ENCODE results near the gene LSM11. TPM values are rescaled to one million over a fixed set of nuclear protein-coding genes. Genes with fewer than 3 reads are reported as not detected.

Gene LSM11
- total RNA-seq, 8 experiments from 2014 or later = 2.0 to 22.2 (median 11.4) TPM

GRCh38 chr5:157761690-157762621 is 18.4 kb downstream of the LSM11 start:
- Histone ChIP-seq H3K4me1 (replicated peaks in 1 of 2) (peaks cover 10 to 17% of the 10 kb centered on the region in 2 donors), H3K27ac (no peak overlapping the region), H3K4me3 (no peak overlapping the region)
- in situ Hi-C loops (cut with MboI; ENCODE audit: low pct_unique_long_range_greater_than_20kb in 2 of 9, low sequenced_read_pairs in 9 of 9, unreplicated experiment in 9 of 9) = loop anchor here in 4 of 9 experiments (25.0 kb wide), 2 partner anchors 1350 to 1375 kb away; no protein-coding TSS in a partner anchor
- 8 to 100% (median 39%) methylated on average over 2 to 10 of the region's 10 CpGs for WGBS, 10 experiments
- ATAC-seq (replicated peaks in 6 of 8) = peak; percentile 95 to 99 (median 98)

GRCh38 chr5:157764531-157764930 is 21.0 kb downstream of the LSM11 start:
- no peak overlapping the region for H3K27ac ChIP-seq
- H3K4me1 ChIP-seq (replicated peaks in 1 of 2) = peaks cover 10 to 17% of the 10 kb centered on the region in 2 donors
- no peak overlapping the region for H3K4me3 ChIP-seq
- 53 to 100% (median 86%) methylated on average over 1 to 4 of the region's 6 CpGs; no CpG with 5 or more reads in 3 of the 10 experiments for WGBS, 10 experiments
- in situ Hi-C loops (cut with MboI; ENCODE audit: low pct_unique_long_range_greater_than_20kb in 2 of 9, low sequenced_read_pairs in 9 of 9, unreplicated experiment in 9 of 9) = loop anchor here in 4 of 9 experiments (25.0 kb wide), 2 partner anchors 1348 to 1373 kb away; no protein-coding TSS in a partner anchor
- no peak for ATAC-seq (replicated peaks in 6 of 8)

GRCh38 chr5:157766442-157766841 is 22.9 kb downstream of the LSM11 start:
- in situ Hi-C loops (cut with MboI; ENCODE audit: low pct_unique_long_range_greater_than_20kb in 2 of 9, low sequenced_read_pairs in 9 of 9, unreplicated experiment in 9 of 9) = loop anchor here in 4 of 9 experiments (25.0 kb wide), 2 partner anchors 1346 to 1371 kb away; no protein-coding TSS in a partner anchor
- ATAC-seq (replicated peaks in 6 of 8) = no peak
- H3K4me1 ChIP-seq (replicated peaks in 1 of 2) = peaks cover 10 to 17% of the 10 kb centered on the region in 2 donors
- no peak overlapping the region for H3K27ac ChIP-seq
- H3K4me3 ChIP-seq = no peak overlapping the region
- 84 to 100% (median 100%) methylated on average over 1 to 6 of the region's 7 CpGs; no CpG with 5 or more reads in 1 of the 10 experiments for WGBS, 10 experiments

- Histone ChIP-seq H3K4me1 (replicated peaks in 1 of 2) (peaks cover 10 to 17% of the 10 kb centered on the region in 2 donors), H3K4me3 (no peak overlapping the region), H3K27ac (no peak overlapping the region)
- in situ Hi-C loops (cut with MboI; ENCODE audit: low pct_unique_long_range_greater_than_20kb in 2 of 9, low sequenced_read_pairs in 9 of 9, unreplicated experiment in 9 of 9) = loop anchor here in 4 of 9 experiments (25.0 kb wide), 2 partner anchors 1345 to 1370 kb away; no protein-coding TSS in a partner anchor
- no peak for ATAC-seq (replicated peaks in 6 of 8)
- no CpG with 5 or more reads among the region's 1 CpG for WGBS, 10 experiments
These were observed 23.4 kb downstream of the LSM11 start for GRCh38 chr5:157766902-157767301.

- Histone ChIP-seq H3K4me1 (replicated peaks in 1 of 2) (peaks cover 8 to 11% of the 10 kb centered on the region in 2 donors), H3K27ac (no peak overlapping the region), H3K4me3 (no peak overlapping the region)
- WGBS, 10 experiments = 60 to 100% (median 79%) methylated on average over 1 to 3 of the region's 3 CpGs; no CpG with 5 or more reads in 4 of the 10 experiments
- ATAC-seq (replicated peaks in 6 of 8) = no peak
- in situ Hi-C loops (cut with MboI; ENCODE audit: low pct_unique_long_range_greater_than_20kb in 2 of 9, low sequenced_read_pairs in 9 of 9, unreplicated experiment in 9 of 9) = loop anchor here in 4 of 9 experiments (25.0 kb wide), 2 partner anchors 1345 to 1370 kb away; no protein-coding TSS in a partner anchor
These were observed 24.2 kb downstream of the LSM11 start for GRCh38 chr5:157767689-157768088.

GRCh38 chr5:157770665-157771064 is 27.2 kb downstream of the LSM11 start:
- ATAC-seq (replicated peaks in 6 of 8) = no peak
- Histone ChIP-seq H3K4me1 (replicated peaks in 1 of 2) (peaks cover 0 to 4% of the 10 kb centered on the region in 2 donors), H3K27ac (no peak overlapping the region), H3K4me3 (no peak overlapping the region)
- in situ Hi-C loops (cut with MboI; ENCODE audit: low pct_unique_long_range_greater_than_20kb in 2 of 9, low sequenced_read_pairs in 9 of 9, unreplicated experiment in 9 of 9) = loop anchor here in 4 of 9 experiments (25.0 kb wide), 2 partner anchors 1342 to 1367 kb away; no protein-coding TSS in a partner anchor
- WGBS, 10 experiments = 20 to 100% (median 89%) methylated on average over 1 to 4 of the region's 4 CpGs; no CpG with 5 or more reads in 3 of the 10 experiments

- in situ Hi-C loops (cut with MboI; ENCODE audit: low pct_unique_long_range_greater_than_20kb in 2 of 9, low sequenced_read_pairs in 9 of 9, unreplicated experiment in 9 of 9) = loop anchor here in 4 of 9 experiments (25.0 kb wide), 2 partner anchors 1340 to 1365 kb away; no protein-coding TSS in a partner anchor
- 19 to 100% (median 77%) methylated on average over 1 to 9 of the region's 10 CpGs for WGBS, 10 experiments
- ATAC-seq (replicated peaks in 6 of 8) = peak in 1 of 8 experiments; percentile 27
- Histone ChIP-seq H3K4me1 (replicated peaks in 1 of 2) (peaks cover 0 to 4% of the 10 kb centered on the region in 2 donors), H3K4me3 (no peak overlapping the region), H3K27ac (no peak overlapping the region)
These were observed 28.6 kb downstream of the LSM11 start for GRCh38 chr5:157772127-157772526.

GRCh38 chr5:157778121-157778805 is 34.8 kb downstream of the LSM11 start:
- no peaks in the 10 kb centered on the region for H3K4me1 ChIP-seq (replicated peaks in 1 of 2)
- in situ Hi-C loops (cut with MboI; ENCODE audit: low pct_unique_long_range_greater_than_20kb in 2 of 9, low sequenced_read_pairs in 9 of 9, unreplicated experiment in 9 of 9) = no loop called here
- H3K27ac ChIP-seq = no peak overlapping the region
- ATAC-seq (replicated peaks in 6 of 8) = peak in 3 of 8 experiments; percentile 39 to 95 (median 90)
- WGBS, 10 experiments = 7 to 100% (median 70%) methylated on average over 1 to 5 of the region's 8 CpGs; no CpG with 5 or more reads in 1 of the 10 experiments
- H3K4me3 ChIP-seq = no peak overlapping the region

GRCh38 chr5:157779221-157779620 is 35.7 kb downstream of the LSM11 start:
- no peak overlapping the region for H3K27ac ChIP-seq
- WGBS, 10 experiments = 73 to 100% (median 86%) methylated on average over 1 to 6 of the region's 6 CpGs; no CpG with 5 or more reads in 1 of the 10 experiments
- in situ Hi-C loops (cut with MboI; ENCODE audit: low pct_unique_long_range_greater_than_20kb in 2 of 9, low sequenced_read_pairs in 9 of 9, unreplicated experiment in 9 of 9) = no loop called here
- ATAC-seq (replicated peaks in 6 of 8) = no peak
- H3K4me1 ChIP-seq (replicated peaks in 1 of 2) = no peaks in the 10 kb centered on the region
- H3K4me3 ChIP-seq = no peak overlapping the region

GRCh38 chr5:157785801-157786200 is 42.3 kb downstream of the LSM11 start:
- Histone ChIP-seq H3K4me3 (no peak overlapping the region), H3K27ac (no peak overlapping the region), H3K4me1 (replicated peaks in 1 of 2) (no peaks in the 10 kb centered on the region)
- in situ Hi-C loops (cut with MboI; ENCODE audit: low pct_unique_long_range_greater_than_20kb in 2 of 9, low sequenced_read_pairs in 9 of 9, unreplicated experiment in 9 of 9) = no loop called here
- ATAC-seq (replicated peaks in 6 of 8) = no peak
- WGBS, 10 experiments = 83 to 100% (median 96%) methylated on average over 2 to 3 of the region's 3 CpGs

GRCh38 chr5:157793301-157793700 is 49.8 kb downstream of the LSM11 start:
- Histone ChIP-seq H3K27ac (no peak overlapping the region), H3K4me1 (replicated peaks in 1 of 2) (no peaks in the 10 kb centered on the region), H3K4me3 (no peak overlapping the region)
- WGBS, 10 experiments = 0 to 92% (median 76%) methylated on average over 2 to 4 of the region's 4 CpGs; no CpG with 5 or more reads in 1 of the 10 experiments
- in situ Hi-C loops (cut with MboI; ENCODE audit: low pct_unique_long_range_greater_than_20kb in 2 of 9, low sequenced_read_pairs in 9 of 9, unreplicated experiment in 9 of 9) = no loop called here
- ATAC-seq (replicated peaks in 6 of 8) = peak in 2 of 8 experiments; percentile 59 to 85

GRCh38 chr5:157799578-157799977 is 56.1 kb downstream of the LSM11 start:
- 30 to 100% (median 94%) methylated on average over 1 of the region's 1 CpG; no CpG with 5 or more reads in 3 of the 10 experiments for WGBS, 10 experiments
- in situ Hi-C loops (cut with MboI; ENCODE audit: low pct_unique_long_range_greater_than_20kb in 2 of 9, low sequenced_read_pairs in 9 of 9, unreplicated experiment in 9 of 9) = no loop called here
- H3K27ac ChIP-seq = no peak overlapping the region
- no peak for ATAC-seq (replicated peaks in 6 of 8)
- H3K4me1 ChIP-seq (replicated peaks in 1 of 2) = no peaks in the 10 kb centered on the region
- H3K4me3 ChIP-seq = no peak overlapping the region

Measured in motor neuron (in vitro differentiated cells).